MM.1S (cell line): ENCODE results near the gene DNAH5.

ENCODE experiments used
- DNase-seq: peaks from one replicate; pipeline ENCODE4 v3.0.0-alpha.2; 2015
- H2AFZ ChIP-seq: fragments of 300-600 bp; sonication (generic); 2 replicates; pipeline ENCODE4 v1.6.0; 2016; ENCODE audit warnings: antibody characterized with exemption, low read length
- H3F3A ChIP-seq: fragments of 300-600 bp; sonication (generic); 2 replicates; pipeline ENCODE4 v1.6.1; 2016; ENCODE audit warnings: mild to moderate bottlenecking, antibody characterized with exemption, low read length, moderate library complexity, mixed read lengths; ENCODE audit not compliant: insufficient read depth
- H3K27ac ChIP-seq: fragments of 300-600 bp; sonication (generic); 2 replicates; pipeline ENCODE4 v1.5.1; 2016; ENCODE audit warnings: mild to moderate bottlenecking, low read length
- H3K27me3 ChIP-seq: fragments of 300-600 bp; sonication (generic); replicated peaks from 2 replicates; pipeline ENCODE4 v1.6.0; 2016; ENCODE audit warnings: low read length; ENCODE audit not compliant: insufficient read depth
- H3K36me3 ChIP-seq: fragments of 300-600 bp; sonication (generic); replicated peaks from 2 replicates; pipeline ENCODE4 v1.6.1; 2016; ENCODE audit warnings: mild to moderate bottlenecking, low read length, mixed read lengths; ENCODE audit not compliant: insufficient read depth
- H3K4me1 ChIP-seq: fragments of 300-600 bp; sonication (generic); 2 replicates; pipeline ENCODE4 v1.6.1; 2016; ENCODE audit warnings: low read length, mixed read lengths
- H3K4me2 ChIP-seq: fragments of 300-600 bp; sonication (generic); 2 replicates; pipeline ENCODE4 v1.6.0; 2016; ENCODE audit warnings: low read depth, low read length
- H3K4me3 ChIP-seq: fragments of 300-600 bp; sonication (generic); 2 replicates; pipeline ENCODE4 v1.5.1; 2016; ENCODE audit warnings: low read length, mixed read lengths
- H3K79me2 ChIP-seq: fragments of 300-600 bp; sonication (generic); 2 replicates; pipeline ENCODE4 v1.6.1; 2016; ENCODE audit warnings: mixed run types, low read length, mixed read lengths
- H3K9ac ChIP-seq: fragments of 300-600 bp; sonication (generic); 2 replicates; pipeline ENCODE4 v1.6.1; 2016; ENCODE audit warnings: low read length, mixed read lengths
- H3K9me2 ChIP-seq: fragments of 300-600 bp; sonication (generic); replicated peaks from 2 replicates; pipeline ENCODE4 v1.6.1; 2016; ENCODE audit warnings: mild to moderate bottlenecking, low read length, mixed read lengths; ENCODE audit not compliant: insufficient read depth
- H3K9me3 ChIP-seq: fragments of 300-600 bp; sonication (generic); replicated peaks from 2 replicates; pipeline ENCODE4 v1.6.1; 2016; ENCODE audit warnings: mild to moderate bottlenecking, low read length, mixed read lengths; ENCODE audit not compliant: insufficient read depth
- H4K20me1 ChIP-seq: fragments of 300-600 bp; sonication (generic); 2 replicates; pipeline ENCODE4 v1.6.1; 2016; ENCODE audit warnings: mild to moderate bottlenecking, low read length, moderate library complexity, mixed read lengths; ENCODE audit not compliant: insufficient read depth
- EZH2 ChIP-seq: fragments of 300-600 bp; sonication (generic); optimal IDR thresholded peaks from 2 replicates; pipeline ENCODE3; 2017; ENCODE audit warnings: low read depth, mild to moderate bottlenecking, antibody characterized with exemption, low read length, mixed read lengths
- EZH2phosphoT487 ChIP-seq: fragments of 300-600 bp; sonication (generic); IDR thresholded peaks from 2 replicates; pipeline ENCODE4 v1.6.1; 2018; ENCODE audit warnings: antibody characterized with exemption, low read length
- TF ChIP-seq, protein P1 (sequence below): fragments of 300-600 bp; sonication (generic); IDR thresholded peaks from 2 replicates; pipeline ENCODE4 v1.5.1; 2016; ENCODE audit warnings: antibody characterized with exemption, low read length, mixed read lengths

DNAH5 gene

DNA sequence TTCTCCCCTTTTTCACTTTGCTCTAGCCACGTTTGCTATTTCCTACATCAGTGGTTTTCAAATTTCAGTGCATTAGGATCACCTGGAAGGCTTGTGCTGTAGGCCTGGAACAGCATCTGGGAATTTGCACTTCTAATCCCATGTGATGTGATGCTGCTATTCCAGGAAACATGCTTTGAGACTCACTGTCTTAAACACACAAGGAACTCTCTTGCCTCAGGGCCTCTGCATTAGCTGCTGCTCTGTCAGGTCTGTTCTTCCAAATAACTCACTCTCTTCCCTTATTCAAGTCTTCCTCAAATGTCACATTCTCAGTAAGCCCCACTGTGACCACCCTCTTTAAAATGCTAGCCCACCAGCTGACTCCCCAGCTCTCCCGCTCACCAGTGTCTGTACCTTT lies 204.0 kb downstream of the DNAH5 start:
- Histone ChIP-seq H3F3A (no peaks in the 10 kb centered on the region), H3K4me1 (no peaks in the 10 kb centered on the region), H3K9me2 (no peaks in the 10 kb centered on the region), H3K79me2 (no peaks in the 10 kb centered on the region), H3K9ac (no peak overlapping the region), H3K4me3 (no peak overlapping the region), H3K4me2 (no peak overlapping the region), H2AFZ (no peak overlapping the region), H3K27ac (no peak overlapping the region), H4K20me1 (no peaks in the 10 kb centered on the region), H3K36me3 (no peaks in the 10 kb centered on the region), H3K9me3 (no peaks in the 10 kb centered on the region), H3K27me3 (no peaks in the 10 kb centered on the region)
- TF ChIP-seq EZH2phosphoT487, result no peak
- TF ChIP-seq EZH2, result no peak
- TF ChIP-seq, protein P1, sequence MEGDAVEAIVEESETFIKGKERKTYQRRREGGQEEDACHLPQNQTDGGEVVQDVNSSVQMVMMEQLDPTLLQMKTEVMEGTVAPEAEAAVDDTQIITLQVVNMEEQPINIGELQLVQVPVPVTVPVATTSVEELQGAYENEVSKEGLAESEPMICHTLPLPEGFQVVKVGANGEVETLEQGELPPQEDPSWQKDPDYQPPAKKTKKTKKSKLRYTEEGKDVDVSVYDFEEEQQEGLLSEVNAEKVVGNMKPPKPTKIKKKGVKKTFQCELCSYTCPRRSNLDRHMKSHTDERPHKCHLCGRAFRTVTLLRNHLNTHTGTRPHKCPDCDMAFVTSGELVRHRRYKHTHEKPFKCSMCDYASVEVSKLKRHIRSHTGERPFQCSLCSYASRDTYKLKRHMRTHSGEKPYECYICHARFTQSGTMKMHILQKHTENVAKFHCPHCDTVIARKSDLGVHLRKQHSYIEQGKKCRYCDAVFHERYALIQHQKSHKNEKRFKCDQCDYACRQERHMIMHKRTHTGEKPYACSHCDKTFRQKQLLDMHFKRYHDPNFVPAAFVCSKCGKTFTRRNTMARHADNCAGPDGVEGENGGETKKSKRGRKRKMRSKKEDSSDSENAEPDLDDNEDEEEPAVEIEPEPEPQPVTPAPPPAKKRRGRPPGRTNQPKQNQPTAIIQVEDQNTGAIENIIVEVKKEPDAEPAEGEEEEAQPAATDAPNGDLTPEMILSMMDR, result no peak
- no peak for DNase-seq

DNA sequence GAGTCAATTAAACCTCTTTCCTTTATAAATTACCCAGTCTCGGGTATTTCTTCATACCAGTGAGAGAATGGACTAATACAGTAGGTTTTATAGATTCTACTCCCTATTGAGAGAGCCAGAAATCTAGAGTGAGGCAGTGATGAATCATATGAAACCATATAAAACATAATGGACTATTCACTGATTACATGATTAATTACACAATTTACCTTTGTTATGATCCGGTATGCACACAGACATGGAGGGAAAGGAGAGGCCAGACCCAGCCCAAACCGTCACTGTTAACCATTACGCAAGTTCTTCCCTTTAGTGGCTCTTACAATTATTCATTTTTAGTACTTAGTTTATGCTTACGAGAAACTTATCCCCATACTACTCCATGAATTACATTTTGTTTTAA lies 205.0 kb downstream of the DNAH5 start:
- Histone ChIP-seq H3K27me3 (no peaks in the 10 kb centered on the region), H3K4me2 (no peak overlapping the region), H3K27ac (no peak overlapping the region), H3F3A (no peaks in the 10 kb centered on the region), H2AFZ (no peak overlapping the region), H3K4me3 (no peak overlapping the region), H3K9me2 (no peaks in the 10 kb centered on the region), H3K79me2 (no peaks in the 10 kb centered on the region), H4K20me1 (no peaks in the 10 kb centered on the region), H3K4me1 (no peaks in the 10 kb centered on the region), H3K9ac (no peak overlapping the region), H3K36me3 (no peaks in the 10 kb centered on the region), H3K9me3 (no peaks in the 10 kb centered on the region)
- TF ChIP-seq EZH2phosphoT487, result no peak
- TF ChIP-seq, protein P1, result no peak
- TF ChIP-seq EZH2, result no peak
- no peak for DNase-seq

DNA sequence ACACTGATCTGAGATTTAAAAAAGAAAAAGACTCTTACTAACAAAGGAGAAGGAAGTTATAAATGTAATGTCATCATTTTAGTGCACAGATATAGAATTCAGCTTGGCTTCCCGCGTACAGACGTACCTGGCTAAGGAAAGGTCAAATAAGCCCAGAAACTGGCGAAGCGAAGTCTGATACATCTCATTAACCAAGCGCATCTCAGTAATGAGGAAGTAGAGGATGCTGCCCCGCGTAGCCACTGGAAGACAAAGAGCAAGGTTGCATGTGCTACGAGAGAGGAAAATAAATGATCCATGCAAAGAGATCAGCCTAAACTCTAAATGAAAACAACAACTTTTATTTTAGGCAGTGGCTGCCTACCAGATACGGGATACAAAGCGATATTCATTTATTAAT lies 208.8 kb downstream of the DNAH5 start:
- DNase-seq, result no peak

More for the DNA sequence above, 208.8 kb downstream of the DNAH5 start:
- Histone ChIP-seq H3F3A (no peaks in the 10 kb centered on the region), H3K27ac (no peak overlapping the region), H4K20me1 (no peaks in the 10 kb centered on the region), H3K9me2 (no peaks in the 10 kb centered on the region), H3K4me3 (no peak overlapping the region), H3K9me3 (no peaks in the 10 kb centered on the region), H3K4me2 (no peak overlapping the region), H2AFZ (no peak overlapping the region), H3K27me3 (no peaks in the 10 kb centered on the region), H3K79me2 (no peaks in the 10 kb centered on the region), H3K4me1 (no peaks in the 10 kb centered on the region), H3K9ac (no peak overlapping the region), H3K36me3 (no peaks in the 10 kb centered on the region)
- TF ChIP-seq, protein P1, result no peak
- no peak for TF ChIP-seq EZH2phosphoT487
- no peak for TF ChIP-seq EZH2
